Sigmoid colon (tissue), 7 donors: ENCODE data around the gene BSG. TPM values are rescaled to one million over a fixed set of nuclear protein-coding genes. Genes with fewer than 3 reads are reported as not detected.

Experiments used
- DNase-seq: peaks from one replicate; pipeline ENCODE4 v3.0.0-alpha.2; 2019
- H3K27ac ChIP-seq, 4 donors: fragments of 200-600 bp; sonication (generic); one replicate each; pipeline ENCODE4 v1.5.1; 2016 to 2019; ENCODE audit warnings: mild to moderate bottlenecking in 1 of 4
- H3K27me3 ChIP-seq, 3 donors: fragments of 200-600 bp; sonication (generic); one replicate each; pipeline ENCODE4 v1.5.1; 2019; ENCODE audit warnings: mild to moderate bottlenecking in 1 of 3
- H3K36me3 ChIP-seq, 4 donors: fragments of 200-600 bp; sonication (generic); one replicate each; pipeline ENCODE4 v1.5.1; 2016 to 2019
- H3K4me1 ChIP-seq, 4 donors: fragments of 200-600 bp; sonication (generic); one replicate each; pipeline ENCODE4 v1.5.1; 2017 to 2019
- H3K4me3 ChIP-seq, 4 donors: fragments of 200-600 bp; sonication (generic); one replicate each; pipeline ENCODE4 v1.5.1; 2017 to 2019; ENCODE audit warnings: mild to moderate bottlenecking in 2 of 4, moderate library complexity in 1 of 4
- H3K9me3 ChIP-seq, 4 donors: fragments of 200-600 bp in 3 of 4; sonication (generic) in 3 of 4; one replicate each; pipeline versions ENCODE4 v1.5.1 to v1.6.1; 2013 to 2019
- CTCF ChIP-seq, 4 experiments: fragments of 450-650 bp in 3 of 4; fragments of 200-600 bp in 1 of 4; IDR thresholded peaks; one replicate each; pipeline ENCODE4 v1.5.1; 2016 to 2019; ENCODE audit warnings: antibody characterized with exemption in 4 of 4, mild to moderate bottlenecking in 3 of 4, moderate library complexity in 2 of 4
- EP300 ChIP-seq, 4 donors: sonication (generic); formaldehyde crosslinking; IDR thresholded peaks; one replicate each; pipeline ENCODE4 v1.6.1; 2017; ENCODE audit warnings: antibody characterized with exemption in 4 of 4
- POLR2A ChIP-seq, 2 donors: fragments of 450-650 bp; IDR thresholded peaks; one replicate each; pipeline ENCODE4 v1.6.1; 2016; ENCODE audit warnings: antibody characterized with exemption in 2 of 2, mild to moderate bottlenecking in 2 of 2, moderate library complexity in 2 of 2
- POLR2AphosphoS5 ChIP-seq, 4 donors: sonication (generic); formaldehyde crosslinking; IDR thresholded peaks; one replicate each; pipeline ENCODE4 v1.6.1; 2017; ENCODE audit warnings: antibody characterized with exemption in 4 of 4
- WGBS, 2 donors: extraction: QIAGEN DNeasy Blood & Tissue Kit; methylation state at CpG; one replicate each; pipeline ENCODE4 v1.1.7; 2013; 5-methylcytosine and 5-hydroxymethylcytosine counted together
- intact Hi-C: fragments of 100-400 bp; cut with DNase I; formaldehyde crosslinking; loops from one replicate; pipeline ENCODE4 v1.15.1; 2023
- polyA plus RNA-seq, 3 donors: library from polyadenylated mRNA; stranded (reverse); fragments of 200-250 nt; gene quantifications; one replicate each; pipeline ENCODE4 v1.2.3, GENCODE V29; 2013
- total RNA-seq, 4 donors: library from RNA; depleted of rRNA; stranded (reverse); fragments of >200 nt; gene quantifications; one replicate each; pipeline ENCODE4 v1.1.0, GENCODE V29; 2016
- donor health status: healthy with polysubstance abuse.
- donor health status: Bipolar disorder and iron deficiency.
- donor health status: healthy.

Gene BSG
- total and polyA plus RNA-seq, 7 donors, result 218 to 715 (median 475) TPM

GRCh38 chr19:575527-576506 lies 3.4 kb downstream of the BSG start:
- intact Hi-C loops, result loop anchor here (5.0 to 10.0 kb wide), 2 partner anchors 56 to 689 kb away; partner anchors contain the start of genes CIRBP and POLRMT

GRCh38 chr19:576768-577438 lies 4.5 kb downstream of the BSG start:
- WGBS, 2 donors, result 86 to 90% methylated on average over 28 of the region's 28 CpGs
- H3K27ac ChIP-seq, result peak overlapping the region in 2 of 4 donors; percentile 97 to 98
- no peak overlapping the region for H3K4me3 ChIP-seq
- TF ChIP-seq POLR2A (IDR thresholded peaks at IDR 0.05) (no peak), EP300 (IDR thresholded peaks at IDR 0.05) (no peak), CTCF (IDR thresholded peaks at IDR 0.05) (no peak), POLR2AphosphoS5 (IDR thresholded peaks at IDR 0.05) (no peak)
- intact Hi-C loops, result loop anchor here (5.0 to 10.0 kb wide), 2 partner anchors 55 to 688 kb away; partner anchors contain the start of genes CIRBP and POLRMT
- DNase-seq, result no peak
- H3K9me3 ChIP-seq, result no peaks in the 10 kb centered on the region
- H3K27me3 ChIP-seq, result no peaks in the 10 kb centered on the region
- H3K36me3 ChIP-seq, result peaks cover 21 to 42% (median 28%) of the 10 kb centered on the region in 4 donors
- peaks cover 0 to 48% (median 45%) of the 10 kb centered on the region in 4 donors for H3K4me1 ChIP-seq

More at GRCh38 chr19:575527-576506, 3.4 kb downstream of the BSG start:
- 60 to 74% methylated on average over 38 of the region's 38 CpGs for WGBS, 2 donors
- no peaks in the 10 kb centered on the region for H3K27me3 ChIP-seq
- no peaks in the 10 kb centered on the region for H3K9me3 ChIP-seq
- peak overlapping the region; percentile 33 to 100 (median 72) for H3K4me3 ChIP-seq
- TF ChIP-seq EP300 (IDR thresholded peaks at IDR 0.05), result no peak
- peak in 1 of 4 donors; percentile 10 for TF ChIP-seq POLR2AphosphoS5 (IDR thresholded peaks at IDR 0.05)
- no peak for TF ChIP-seq POLR2A (IDR thresholded peaks at IDR 0.05)
- TF ChIP-seq CTCF (IDR thresholded peaks at IDR 0.05), result no peak
- peak; percentile 87 for DNase-seq
- H3K27ac ChIP-seq, result peak overlapping the region; percentile 55 to 98 (median 97)
- peaks cover 0 to 59% (median 54%) of the 10 kb centered on the region in 4 donors for H3K4me1 ChIP-seq
- peaks cover 13 to 31% (median 18%) of the 10 kb centered on the region in 4 donors for H3K36me3 ChIP-seq

- 92% methylated on average over 66 of the region's 66 CpGs for WGBS, 2 donors
- Histone ChIP-seq H3K4me1 (peaks cover 0 to 46% (median 45%) of the 10 kb centered on the region in 4 donors), H3K27me3 (no peaks in the 10 kb centered on the region), H3K4me3 (no peak overlapping the region), H3K9me3 (no peaks in the 10 kb centered on the region), H3K27ac (peak overlapping the region in 1 of 4 donors; percentile 97), H3K36me3 (peaks cover 30 to 50% (median 36%) of the 10 kb centered on the region in 4 donors)
- TF ChIP-seq EP300 (IDR thresholded peaks at IDR 0.05), result no peak
- TF ChIP-seq POLR2A (IDR thresholded peaks at IDR 0.05), result no peak
- no peak for TF ChIP-seq CTCF (IDR thresholded peaks at IDR 0.05)
- TF ChIP-seq POLR2AphosphoS5 (IDR thresholded peaks at IDR 0.05), result no peak
- intact Hi-C loops, result loop anchor here (5.0 to 10.0 kb wide), 2 partner anchors 55 to 687 kb away; partner anchors contain the start of genes CIRBP and POLRMT
- DNase-seq, result no peak
These were observed 5.3 kb downstream of the BSG start for GRCh38 chr19:577439-578392.
